ENCODE data around the gene HHIPL2. TPM values are rescaled to one million over a fixed set of nuclear protein-coding genes. Genes with fewer than 3 reads are reported as not detected.

The HHIPL2 gene
- total and polyA plus RNA-seq, 10 of the 15 experiments (the other 5 are each of a cell fraction or from before 2014, with no cell fraction given), result 0.06 to 0.29 (median 0.09) TPM; not detected in 3

GRCh38 chr1:222540598-222540995, 7.3 kb downstream of the HHIPL2 start:
- Histone ChIP-seq H3K27ac (ENCODE audit: control insufficient read depth, insufficient read depth) (no peak overlapping the region), H3K9me3 (replicated peaks; ENCODE audit: control insufficient read depth, insufficient read depth, low read length) (no peaks in the 10 kb centered on the region), H3K4me2 (ENCODE audit: control insufficient read depth, insufficient read depth) (no peak overlapping the region), H3K4me3 (no peak overlapping the region), H3K79me2 (ENCODE audit: control insufficient read depth, insufficient read depth, low read length) (no peaks in the 10 kb centered on the region), H3K4me1 (ENCODE audit: control insufficient read depth, insufficient read depth, low read length) (no peaks in the 10 kb centered on the region), H4K20me1 (ENCODE audit: control insufficient read depth, insufficient read depth) (no peaks in the 10 kb centered on the region), H3K27me3 (replicated peaks in 1 of 2; ENCODE audit: control insufficient read depth in 2 of 2, insufficient read depth in 2 of 2, low read length in 1 of 2) (no peaks in the 10 kb centered on the region), H2AFZ (ENCODE audit: control insufficient read depth, low read depth, low read length) (no peak overlapping the region), H3K36me3 (ENCODE audit: control insufficient read depth in 2 of 2, insufficient read depth in 2 of 2, low read length in 1 of 2) (no peaks in the 10 kb centered on the region), H3K9ac (ENCODE audit: control insufficient read depth, insufficient read depth, low read length) (no peak overlapping the region)
- TF ChIP-seq, protein P1, sequence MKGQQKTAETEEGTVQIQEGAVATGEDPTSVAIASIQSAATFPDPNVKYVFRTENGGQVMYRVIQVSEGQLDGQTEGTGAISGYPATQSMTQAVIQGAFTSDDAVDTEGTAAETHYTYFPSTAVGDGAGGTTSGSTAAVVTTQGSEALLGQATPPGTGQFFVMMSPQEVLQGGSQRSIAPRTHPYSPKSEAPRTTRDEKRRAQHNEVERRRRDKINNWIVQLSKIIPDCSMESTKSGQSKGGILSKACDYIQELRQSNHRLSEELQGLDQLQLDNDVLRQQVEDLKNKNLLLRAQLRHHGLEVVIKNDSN (IDR thresholded peaks at IDR 0.05; ENCODE audit: borderline replicate concordance, extremely low read length, insufficient read depth, low read depth, low read length), result no peak
- TF ChIP-seq SUPT20H (IDR thresholded peaks at IDR 0.05; ENCODE audit: borderline replicate concordance, control insufficient read depth, low read depth, low read length) (no peak), SPI1 (IDR thresholded peaks at IDR 0.05; ENCODE audit: borderline replicate concordance, insufficient read depth, low read depth, low read length) (no peak), JUNB (IDR thresholded peaks at IDR 0.05) (no peak), NR2F1 (conservative IDR thresholded peaks at IDR 0.05) (no peak), ZNF207 (IDR thresholded peaks at IDR 0.05; ENCODE audit: borderline replicate concordance) (no peak), CHD1 (IDR thresholded peaks at IDR 0.05; ENCODE audit: low read depth, low read length) (no peak), BCLAF1 (IDR thresholded peaks at IDR 0.05) (no peak)
- TF ChIP-seq, protein P2, sequence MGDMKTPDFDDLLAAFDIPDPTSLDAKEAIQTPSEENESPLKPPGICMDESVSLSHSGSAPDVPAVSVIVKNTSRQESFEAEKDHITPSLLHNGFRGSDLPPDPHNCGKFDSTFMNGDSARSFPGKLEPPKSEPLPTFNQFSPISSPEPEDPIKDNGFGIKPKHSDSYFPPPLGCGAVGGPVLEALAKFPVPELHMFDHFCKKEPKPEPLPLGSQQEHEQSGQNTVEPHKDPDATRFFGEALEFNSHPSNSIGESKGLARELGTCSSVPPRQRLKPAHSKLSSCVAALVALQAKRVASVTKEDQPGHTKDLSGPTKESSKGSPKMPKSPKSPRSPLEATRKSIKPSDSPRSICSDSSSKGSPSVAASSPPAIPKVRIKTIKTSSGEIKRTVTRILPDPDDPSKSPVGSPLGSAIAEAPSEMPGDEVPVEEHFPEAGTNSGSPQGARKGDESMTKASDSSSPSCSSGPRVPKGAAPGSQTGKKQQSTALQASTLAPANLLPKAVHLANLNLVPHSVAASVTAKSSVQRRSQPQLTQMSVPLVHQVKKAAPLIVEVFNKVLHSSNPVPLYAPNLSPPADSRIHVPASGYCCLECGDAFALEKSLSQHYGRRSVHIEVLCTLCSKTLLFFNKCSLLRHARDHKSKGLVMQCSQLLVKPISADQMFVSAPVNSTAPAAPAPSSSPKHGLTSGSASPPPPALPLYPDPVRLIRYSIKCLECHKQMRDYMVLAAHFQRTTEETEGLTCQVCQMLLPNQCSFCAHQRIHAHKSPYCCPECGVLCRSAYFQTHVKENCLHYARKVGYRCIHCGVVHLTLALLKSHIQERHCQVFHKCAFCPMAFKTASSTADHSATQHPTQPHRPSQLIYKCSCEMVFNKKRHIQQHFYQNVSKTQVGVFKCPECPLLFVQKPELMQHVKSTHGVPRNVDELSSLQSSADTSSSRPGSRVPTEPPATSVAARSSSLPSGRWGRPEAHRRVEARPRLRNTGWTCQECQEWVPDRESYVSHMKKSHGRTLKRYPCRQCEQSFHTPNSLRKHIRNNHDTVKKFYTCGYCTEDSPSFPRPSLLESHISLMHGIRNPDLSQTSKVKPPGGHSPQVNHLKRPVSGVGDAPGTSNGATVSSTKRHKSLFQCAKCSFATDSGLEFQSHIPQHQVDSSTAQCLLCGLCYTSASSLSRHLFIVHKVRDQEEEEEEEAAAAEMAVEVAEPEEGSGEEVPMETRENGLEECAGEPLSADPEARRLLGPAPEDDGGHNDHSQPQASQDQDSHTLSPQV (IDR thresholded peaks at IDR 0.05), result no peak
- BruUV-seq (replicated peaks), result no TSS peak
- no peak for FAIRE-seq
- intact Hi-C loops (cut with micrococcal nuclease; ENCODE audit: unreplicated experiment) (no loop called here), in situ Hi-C loops (cut with MboI) (no loop called here)
- POLR2A ChIA-PET, result no interaction called here
- SMC1A ChIA-PET (ENCODE audit: uncharacterized antibody, unreplicated experiment), result interaction anchor here (0.9 kb wide), 1 partner anchor 12 kb away, joined by 3 read pairs; no protein-coding TSS in a partner anchor
- DNase-seq (ENCODE audit: low read depth, low spot score), result no peak
- RAD21 ChIA-PET (ENCODE audit: unreplicated experiment), result no interaction called here
- CTCF ChIA-PET, result interaction anchor here (1.3 kb wide), 1 partner anchor 94 kb away, joined by 4 read pairs; no protein-coding TSS in a partner anchor
- WGBS (ENCODE audit: insufficient coverage, insufficient replicate concordance, low lambda C conversion rate, missing lambda C conversion rate), result 0% methylated on average over 2 of the region's 2 CpGs
- no peak for ATAC-seq

Data from GM12878 (cell line).